ENCODE data around the gene ATXN7L3.

The ATXN7L3 gene

DNA sequence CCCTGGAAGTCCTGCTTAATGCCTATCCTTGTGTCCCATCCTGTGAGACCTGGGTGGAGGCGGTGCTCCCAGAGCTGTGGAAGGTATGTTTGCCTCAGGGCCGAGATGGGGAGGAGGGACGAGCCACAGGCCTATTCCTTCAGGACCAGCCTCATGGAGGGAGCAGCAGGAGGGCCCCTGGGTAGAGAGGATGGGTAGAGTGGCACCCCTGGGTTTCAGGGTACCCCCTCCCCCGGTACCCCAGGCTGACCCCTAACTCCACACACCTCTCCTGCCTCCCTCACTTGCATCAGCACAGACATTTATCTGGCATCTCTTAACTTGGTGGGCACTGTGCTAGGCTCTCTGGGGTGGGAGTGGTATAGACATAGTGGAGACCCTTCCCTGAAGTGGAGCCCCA is 22.0 kb downstream of the ATXN7L3 start:
- H3K4me1 ChIP-seq (ENCODE audit: insufficient read depth, low read length): no peaks in the 10 kb centered on the region
- H3K27ac ChIP-seq (ENCODE audit: low read length): no peak overlapping the region
- no peak overlapping the region for H2AFZ ChIP-seq (ENCODE audit: low read depth, low read length)
- H3K4me2 ChIP-seq (ENCODE audit: insufficient read depth, low read length): no peak overlapping the region
- no peaks in the 10 kb centered on the region for H3K27me3 ChIP-seq (ENCODE audit: insufficient read depth, low read length, poor library complexity)
- no peak overlapping the region for H3K4me3 ChIP-seq (ENCODE audit: low read depth in 1 of 2, low read length in 2 of 2)
- no peak overlapping the region for H3K9ac ChIP-seq (ENCODE audit: low read depth, low read length)
- DNase-seq: no peak
- ATAC-seq (ENCODE audit: insufficient read depth, low read depth): no peak
- no peaks in the 10 kb centered on the region for H3K9me3 ChIP-seq (ENCODE audit: insufficient read depth, low read length, severe bottlenecking)
- TF ChIP-seq, protein P1, sequence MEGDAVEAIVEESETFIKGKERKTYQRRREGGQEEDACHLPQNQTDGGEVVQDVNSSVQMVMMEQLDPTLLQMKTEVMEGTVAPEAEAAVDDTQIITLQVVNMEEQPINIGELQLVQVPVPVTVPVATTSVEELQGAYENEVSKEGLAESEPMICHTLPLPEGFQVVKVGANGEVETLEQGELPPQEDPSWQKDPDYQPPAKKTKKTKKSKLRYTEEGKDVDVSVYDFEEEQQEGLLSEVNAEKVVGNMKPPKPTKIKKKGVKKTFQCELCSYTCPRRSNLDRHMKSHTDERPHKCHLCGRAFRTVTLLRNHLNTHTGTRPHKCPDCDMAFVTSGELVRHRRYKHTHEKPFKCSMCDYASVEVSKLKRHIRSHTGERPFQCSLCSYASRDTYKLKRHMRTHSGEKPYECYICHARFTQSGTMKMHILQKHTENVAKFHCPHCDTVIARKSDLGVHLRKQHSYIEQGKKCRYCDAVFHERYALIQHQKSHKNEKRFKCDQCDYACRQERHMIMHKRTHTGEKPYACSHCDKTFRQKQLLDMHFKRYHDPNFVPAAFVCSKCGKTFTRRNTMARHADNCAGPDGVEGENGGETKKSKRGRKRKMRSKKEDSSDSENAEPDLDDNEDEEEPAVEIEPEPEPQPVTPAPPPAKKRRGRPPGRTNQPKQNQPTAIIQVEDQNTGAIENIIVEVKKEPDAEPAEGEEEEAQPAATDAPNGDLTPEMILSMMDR (IDR thresholded peaks at IDR 0.05; ENCODE audit: borderline replicate concordance, extremely low read depth, low read length, poor library complexity, severe bottlenecking): no peak
- no peak for TF ChIP-seq EZH2 (IDR thresholded peaks at IDR 0.05; ENCODE audit: borderline replicate concordance, low read depth, low read length, severe bottlenecking)
- peaks cover 43% of the 10 kb centered on the region for H3K36me3 ChIP-seq (ENCODE audit: insufficient read depth, low read length)
- peaks cover 20% of the 10 kb centered on the region for H3K79me2 ChIP-seq (ENCODE audit: insufficient read depth, low read length)
- H4K20me1 ChIP-seq (ENCODE audit: insufficient read depth, low read length): peaks cover 24% of the 10 kb centered on the region; the same call in 1 of the 2 replicates

DNA sequence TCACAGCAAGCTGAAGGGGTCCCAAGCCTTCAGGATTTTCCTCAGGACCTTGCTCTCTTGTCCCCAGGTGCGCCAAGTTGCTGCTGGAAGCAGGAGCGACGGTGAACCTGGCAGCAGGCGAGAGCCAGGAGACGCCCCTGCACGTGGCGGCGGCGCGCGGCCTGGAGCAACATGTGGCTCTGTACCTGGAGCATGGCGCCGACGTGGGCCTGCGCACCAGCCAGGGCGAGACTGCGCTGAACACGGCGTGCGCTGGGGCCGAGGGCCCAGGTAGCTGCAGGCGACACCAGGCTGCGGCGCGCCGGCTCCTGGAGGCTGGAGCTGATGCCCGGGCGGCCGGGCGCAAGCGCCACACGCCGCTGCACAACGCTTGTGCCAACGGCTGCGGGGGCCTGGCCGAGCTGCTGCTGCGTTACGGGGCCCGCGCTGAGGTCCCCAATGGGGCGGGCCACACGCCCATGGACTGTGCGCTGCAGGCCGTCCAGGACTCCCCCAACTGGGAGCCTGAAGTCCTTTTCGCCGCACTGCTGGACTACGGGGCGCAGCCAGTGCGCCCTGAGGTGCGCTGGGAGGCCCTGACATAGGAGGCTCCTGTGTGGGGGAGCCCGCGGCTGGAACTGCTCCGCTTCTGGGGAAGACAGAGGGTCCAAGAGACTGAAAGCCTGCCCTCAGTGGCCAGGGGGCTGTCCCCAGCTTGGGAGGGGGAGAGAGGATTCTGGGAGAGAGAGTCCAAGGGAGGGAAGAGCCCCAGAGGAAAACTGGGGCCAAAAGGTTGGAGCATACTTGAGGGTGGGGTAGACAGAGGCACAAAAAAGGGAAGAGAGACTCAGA is 22.8 kb downstream of the ATXN7L3 start:
- no peak overlapping the region for H3K4me3 ChIP-seq (ENCODE audit: low read depth in 1 of 2, low read length in 2 of 2)
- H3K27me3 ChIP-seq (ENCODE audit: insufficient read depth, low read length, poor library complexity): no peaks in the 10 kb centered on the region
- no peak for DNase-seq
- peaks cover 25% of the 10 kb centered on the region; the same call in 1 of the 2 replicates for H4K20me1 ChIP-seq (ENCODE audit: insufficient read depth, low read length)
- no peak overlapping the region for H2AFZ ChIP-seq (ENCODE audit: low read depth, low read length)
- H3K4me1 ChIP-seq (ENCODE audit: insufficient read depth, low read length): no peaks in the 10 kb centered on the region
- peaks cover 35% of the 10 kb centered on the region for H3K36me3 ChIP-seq (ENCODE audit: insufficient read depth, low read length)
- ATAC-seq (ENCODE audit: insufficient read depth, low read depth): no peak
- no peak overlapping the region for H3K9ac ChIP-seq (ENCODE audit: low read depth, low read length)
- H3K27ac ChIP-seq (ENCODE audit: low read length): no peak overlapping the region
- H3K4me2 ChIP-seq (ENCODE audit: insufficient read depth, low read length): no peak overlapping the region
- no peaks in the 10 kb centered on the region for H3K9me3 ChIP-seq (ENCODE audit: insufficient read depth, low read length, severe bottlenecking)
- no peak for TF ChIP-seq EZH2 (IDR thresholded peaks at IDR 0.05; ENCODE audit: borderline replicate concordance, low read depth, low read length, severe bottlenecking)
- TF ChIP-seq, protein P1 (IDR thresholded peaks at IDR 0.05; ENCODE audit: borderline replicate concordance, extremely low read depth, low read length, poor library complexity, severe bottlenecking): no peak
- peaks cover 12% of the 10 kb centered on the region for H3K79me2 ChIP-seq (ENCODE audit: insufficient read depth, low read length)

GRCh38 chr17:44176257-44176656 is 23.4 kb downstream of the ATXN7L3 start:
- ATAC-seq (ENCODE audit: insufficient read depth, low read depth) (no peak; the same call in 2 of the 3 replicates), DNase-seq (no peak)
- peaks cover 30% of the 10 kb centered on the region for H3K36me3 ChIP-seq (ENCODE audit: insufficient read depth, low read length)
- no peaks in the 10 kb centered on the region for H3K9me3 ChIP-seq (ENCODE audit: insufficient read depth, low read length, severe bottlenecking)
- no peak overlapping the region for H3K4me3 ChIP-seq (ENCODE audit: low read depth in 1 of 2, low read length in 2 of 2)
- H2AFZ ChIP-seq (ENCODE audit: low read depth, low read length): no peak overlapping the region
- TF ChIP-seq, protein P1 (IDR thresholded peaks at IDR 0.05; ENCODE audit: borderline replicate concordance, extremely low read depth, low read length, poor library complexity, severe bottlenecking): no peak
- TF ChIP-seq EZH2 (IDR thresholded peaks at IDR 0.05; ENCODE audit: borderline replicate concordance, low read depth, low read length, severe bottlenecking): no peak
- no peaks in the 10 kb centered on the region for H3K27me3 ChIP-seq (ENCODE audit: insufficient read depth, low read length, poor library complexity)
- peaks cover 7% of the 10 kb centered on the region; the same call in 1 of the 2 replicates for H3K79me2 ChIP-seq (ENCODE audit: insufficient read depth, low read length)
- no peak overlapping the region for H3K9ac ChIP-seq (ENCODE audit: low read depth, low read length)
- no peaks in the 10 kb centered on the region for H3K4me1 ChIP-seq (ENCODE audit: insufficient read depth, low read length)
- H3K4me2 ChIP-seq (ENCODE audit: insufficient read depth, low read length): no peak overlapping the region
- no peak overlapping the region for H3K27ac ChIP-seq (ENCODE audit: low read length)
- peaks cover 25% of the 10 kb centered on the region; the same call in 1 of the 2 replicates for H4K20me1 ChIP-seq (ENCODE audit: insufficient read depth, low read length)

Data from DND-41 (cell line).